Thoracic aorta (tissue), 2 donors: Measurements from ENCODE around the gene FMN2. TPM values are rescaled to one million over a fixed set of nuclear protein-coding genes. Genes with fewer than 3 reads are reported as not detected.

Experiments used
- ATAC-seq: fragments of 150-250 bp; one replicate; pipeline ENCODE4 v1.8.0; 2017; ENCODE audit warnings: low read depth; ENCODE audit not compliant: insufficient number of reproducible peaks, low FRiP score
- DNase-seq: peaks from one replicate; pipeline ENCODE4 v3.0.0-alpha.2; 2020; ENCODE audit warnings: low spot score
- H3K27ac ChIP-seq, 2 donors: fragments of 200-600 bp; sonication (generic); 1 replicate in 1 of 2; 2 replicates in 1 of 2; pipeline ENCODE4 v1.5.1; 2016; ENCODE audit warnings: mild to moderate bottlenecking in 2 of 2, moderate library complexity in 2 of 2
- H3K27me3 ChIP-seq: fragments of 200-600 bp; sonication (generic); replicated peaks from 2 replicates; pipeline ENCODE4 v1.6.0; 2016; ENCODE audit warnings: mild to moderate bottlenecking; ENCODE audit not compliant: insufficient read depth
- H3K36me3 ChIP-seq: fragments of 200-600 bp; sonication (generic); one replicate; pipeline ENCODE4 v1.5.1; 2016
- H3K4me1 ChIP-seq, 2 donors: fragments of 200-600 bp; sonication (generic); 1 replicate in 1 of 2; 2 replicates in 1 of 2; pipeline versions ENCODE4 v1.5.1 to v1.6.0; 2016; ENCODE audit warnings: low read depth in 2 of 2, mild to moderate bottlenecking in 1 of 2; ENCODE audit not compliant: control insufficient read depth in 1 of 2
- H3K4me3 ChIP-seq: fragments of 200-600 bp; sonication (generic); 2 replicates; pipeline ENCODE4 v1.5.1; 2016; ENCODE audit warnings: mild to moderate bottlenecking
- H3K9me3 ChIP-seq: fragments of 200-600 bp; sonication (generic); 2 replicates; pipeline ENCODE4 v1.5.1; 2016
- total RNA-seq, 2 donors: library from RNA; depleted of rRNA; stranded (reverse); fragments of >200 nt; gene quantifications; one replicate each; pipeline versions ENCODE4 v1.1.0 to v1.2.3, GENCODE V29; 2016
- TF ChIP-seq, protein P1 (sequence below): fragments of 200-600 bp; sonication (generic); IDR thresholded peaks from one replicate; pipeline ENCODE4 v1.5.1; 2019; ENCODE audit warnings: antibody characterized with exemption

Gene FMN2
- total RNA-seq, 2 donors from 2014 or later = 0.14 to 0.71 TPM

DNA sequence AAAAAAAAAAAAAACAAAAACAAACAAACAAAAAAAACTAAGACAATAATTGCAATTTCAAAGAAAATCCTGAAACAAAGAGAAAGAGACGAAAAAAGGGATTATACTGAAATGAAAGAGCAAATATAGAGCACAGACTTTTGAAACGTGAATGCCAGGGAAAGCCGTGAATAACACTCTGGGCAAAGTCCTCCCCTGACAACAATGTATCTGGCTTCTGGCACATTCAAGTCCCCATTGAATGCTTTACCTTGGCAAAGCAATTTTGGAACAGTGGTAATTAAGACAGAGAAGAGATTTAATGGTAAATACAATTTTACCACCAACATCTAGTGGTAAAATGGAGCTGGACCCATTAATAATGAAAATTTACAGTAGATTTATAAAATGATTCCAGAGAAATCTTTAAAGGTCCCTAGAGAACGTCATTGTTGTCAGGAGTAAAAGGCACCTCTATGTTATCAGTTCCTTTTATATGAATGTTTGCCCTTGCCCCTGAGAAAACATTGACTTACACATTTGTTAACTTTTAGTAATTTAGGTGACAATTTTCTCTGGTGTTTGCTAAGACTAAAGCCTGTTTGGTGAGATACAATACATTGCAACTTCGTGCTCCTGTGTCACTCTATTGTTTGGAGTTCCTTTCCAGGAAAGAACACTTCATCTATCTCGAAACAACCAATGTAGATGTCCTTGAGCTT is 430.6 kb downstream of the FMN2 start:
- Histone ChIP-seq H3K27ac (no peak overlapping the region), H3K36me3 (no peaks in the 10 kb centered on the region), H3K9me3 (no peaks in the 10 kb centered on the region), H3K4me3 (no peak overlapping the region), H3K27me3 (no peaks in the 10 kb centered on the region), H3K4me1 (no peaks in the 10 kb centered on the region)
- DNase-seq = no peak
- no peak for ATAC-seq
- TF ChIP-seq, protein P1, sequence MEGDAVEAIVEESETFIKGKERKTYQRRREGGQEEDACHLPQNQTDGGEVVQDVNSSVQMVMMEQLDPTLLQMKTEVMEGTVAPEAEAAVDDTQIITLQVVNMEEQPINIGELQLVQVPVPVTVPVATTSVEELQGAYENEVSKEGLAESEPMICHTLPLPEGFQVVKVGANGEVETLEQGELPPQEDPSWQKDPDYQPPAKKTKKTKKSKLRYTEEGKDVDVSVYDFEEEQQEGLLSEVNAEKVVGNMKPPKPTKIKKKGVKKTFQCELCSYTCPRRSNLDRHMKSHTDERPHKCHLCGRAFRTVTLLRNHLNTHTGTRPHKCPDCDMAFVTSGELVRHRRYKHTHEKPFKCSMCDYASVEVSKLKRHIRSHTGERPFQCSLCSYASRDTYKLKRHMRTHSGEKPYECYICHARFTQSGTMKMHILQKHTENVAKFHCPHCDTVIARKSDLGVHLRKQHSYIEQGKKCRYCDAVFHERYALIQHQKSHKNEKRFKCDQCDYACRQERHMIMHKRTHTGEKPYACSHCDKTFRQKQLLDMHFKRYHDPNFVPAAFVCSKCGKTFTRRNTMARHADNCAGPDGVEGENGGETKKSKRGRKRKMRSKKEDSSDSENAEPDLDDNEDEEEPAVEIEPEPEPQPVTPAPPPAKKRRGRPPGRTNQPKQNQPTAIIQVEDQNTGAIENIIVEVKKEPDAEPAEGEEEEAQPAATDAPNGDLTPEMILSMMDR = no peak

DNA sequence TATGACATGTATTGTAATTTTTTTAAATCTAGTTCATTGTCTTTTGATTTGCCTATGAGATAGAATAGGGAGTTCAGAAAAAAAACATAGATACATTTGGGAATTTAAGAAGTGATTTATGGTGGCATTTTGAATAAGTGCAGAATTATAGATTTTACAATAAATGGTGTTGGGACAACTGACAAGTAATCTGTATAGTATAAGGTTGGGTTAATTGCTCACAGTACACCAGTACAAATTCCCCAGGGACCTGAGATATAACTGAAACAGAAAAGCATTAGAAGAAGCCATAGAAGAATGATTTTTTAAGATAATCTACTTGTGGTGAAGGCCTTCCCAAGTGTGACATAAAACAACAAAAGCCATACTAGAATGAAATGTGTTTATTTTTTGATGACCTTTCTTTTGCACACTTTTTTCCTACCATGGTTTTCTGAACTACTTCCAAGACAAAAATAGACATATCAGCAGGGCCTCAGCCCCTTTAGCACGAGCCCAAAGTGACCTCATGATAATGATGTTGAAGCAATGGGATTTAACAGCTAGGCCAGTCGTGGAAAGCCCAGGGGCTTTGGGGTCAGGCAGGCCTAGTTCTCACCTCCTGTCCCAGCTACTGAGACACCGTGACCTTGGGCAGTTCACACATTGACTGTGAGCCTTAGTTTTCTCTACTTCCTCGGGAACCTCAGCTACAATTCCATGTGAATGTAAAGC is 432.8 kb downstream of the FMN2 start:
- Histone ChIP-seq H3K36me3 (no peaks in the 10 kb centered on the region), H3K4me3 (no peak overlapping the region), H3K4me1 (no peaks in the 10 kb centered on the region), H3K9me3 (no peaks in the 10 kb centered on the region), H3K27me3 (no peaks in the 10 kb centered on the region), H3K27ac (no peak overlapping the region)
- DNase-seq = no peak
- TF ChIP-seq, protein P1 = no peak
- ATAC-seq = no peak
